Astrocyte (in vitro differentiated cells and primary cell): Measurements from ENCODE around the gene INCA1.

Experiments used
- EZH2 ChIP-seq: IDR thresholded peaks from 2 replicates; pipeline ENCODE4 v1.6.1; 2012; ENCODE audit warnings: mild to moderate bottlenecking, low read length, inconsistent platforms; ENCODE audit not compliant: insufficient read depth
- TF ChIP-seq, protein P1 (sequence below): IDR thresholded peaks from 2 replicates; pipeline ENCODE4 v1.5.1; 2011; ENCODE audit warnings: low read depth, mild to moderate bottlenecking, inconsistent platforms, low read length, moderate library complexity; ENCODE audit not compliant: insufficient read depth

DNA sequence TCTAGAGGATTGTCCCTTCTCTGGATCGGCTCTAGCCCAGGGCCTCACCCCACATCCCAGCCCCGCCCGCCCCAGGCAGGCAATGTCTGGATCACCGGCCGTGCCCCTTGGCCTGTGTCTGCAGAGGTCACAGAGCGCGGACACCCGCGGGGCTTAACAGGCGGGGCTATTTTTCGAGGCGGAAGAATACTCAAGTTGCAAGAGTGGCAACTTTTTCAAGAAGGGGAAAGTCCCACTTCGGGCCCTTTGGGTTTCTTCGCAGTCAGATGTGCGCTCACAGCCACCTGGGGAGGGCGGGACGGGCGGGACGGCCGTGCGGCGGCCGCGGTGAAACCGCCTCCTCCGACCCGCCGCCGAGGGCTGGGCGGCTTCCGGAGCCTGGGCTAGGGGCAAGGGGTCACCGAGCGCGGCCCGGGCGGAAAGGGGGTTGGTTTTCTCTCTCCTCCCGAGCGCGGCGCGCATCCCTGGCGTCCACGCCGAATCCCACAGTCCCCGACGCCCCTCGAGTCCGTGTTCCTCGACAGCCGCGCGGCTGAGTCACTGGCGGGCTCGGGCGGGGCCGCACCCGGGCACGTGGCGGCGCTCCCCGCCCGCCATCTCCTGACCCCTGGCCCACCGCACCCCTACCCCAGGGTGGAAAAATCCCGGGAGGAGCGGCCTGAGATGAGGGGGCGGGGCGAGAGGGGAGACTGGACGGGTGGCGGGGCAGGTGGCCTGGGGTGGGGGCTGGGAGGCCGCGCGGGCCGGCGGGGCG, 47.8 kb downstream of the INCA1 start:
- TF ChIP-seq, protein P1, sequence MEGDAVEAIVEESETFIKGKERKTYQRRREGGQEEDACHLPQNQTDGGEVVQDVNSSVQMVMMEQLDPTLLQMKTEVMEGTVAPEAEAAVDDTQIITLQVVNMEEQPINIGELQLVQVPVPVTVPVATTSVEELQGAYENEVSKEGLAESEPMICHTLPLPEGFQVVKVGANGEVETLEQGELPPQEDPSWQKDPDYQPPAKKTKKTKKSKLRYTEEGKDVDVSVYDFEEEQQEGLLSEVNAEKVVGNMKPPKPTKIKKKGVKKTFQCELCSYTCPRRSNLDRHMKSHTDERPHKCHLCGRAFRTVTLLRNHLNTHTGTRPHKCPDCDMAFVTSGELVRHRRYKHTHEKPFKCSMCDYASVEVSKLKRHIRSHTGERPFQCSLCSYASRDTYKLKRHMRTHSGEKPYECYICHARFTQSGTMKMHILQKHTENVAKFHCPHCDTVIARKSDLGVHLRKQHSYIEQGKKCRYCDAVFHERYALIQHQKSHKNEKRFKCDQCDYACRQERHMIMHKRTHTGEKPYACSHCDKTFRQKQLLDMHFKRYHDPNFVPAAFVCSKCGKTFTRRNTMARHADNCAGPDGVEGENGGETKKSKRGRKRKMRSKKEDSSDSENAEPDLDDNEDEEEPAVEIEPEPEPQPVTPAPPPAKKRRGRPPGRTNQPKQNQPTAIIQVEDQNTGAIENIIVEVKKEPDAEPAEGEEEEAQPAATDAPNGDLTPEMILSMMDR: no peak
- no peak for TF ChIP-seq EZH2
